Activated B cell treated with CpG ODN at 0.5 μM for 24 hours (primary cell): ENCODE results near the gene ENPP3. TPM values are rescaled to one million over a fixed set of nuclear protein-coding genes. Genes with fewer than 3 reads are reported as not detected.

ENCODE experiments used
- ATAC-seq: fragments of 200-7000 bp; cut with Tn5 transposase; one replicate; pipeline ENCODE4 v1.10.0; 2021; ENCODE audit warnings: low read depth, mild to moderate bottlenecking, moderate library complexity
- CTCF ChIA-PET: fragments of 350-600 bp; sonication (Branson Sonifier 250); formaldehyde crosslinking; loops from one replicate; lab custom pipeline; 2021; ENCODE audit warnings: antibody characterized with exemption; lab: Charles Lee
- POLR2A ChIA-PET: fragments of 350-600 bp; sonication (Branson Sonifier 250); formaldehyde crosslinking; loops from one replicate; lab custom pipeline; 2021; ENCODE audit warnings: antibody characterized with exemption; lab: Charles Lee
- DNase-seq: peaks from one replicate; pipeline ENCODE4 v3.0.0; 2022
- H3K27ac Mint-ChIP-seq: one replicate; pipeline ENCODE4 v1.8.0; 2020; ENCODE audit warnings: mixed read lengths
- H3K27me3 Mint-ChIP-seq: one replicate; pipeline ENCODE4 v1.8.0; 2021; ENCODE audit warnings: mixed read lengths
- H3K36me3 Mint-ChIP-seq: one replicate; pipeline ENCODE4 v1.8.0; 2021; ENCODE audit warnings: low read depth, mixed read lengths
- H3K4me1 Mint-ChIP-seq: one replicate; pipeline ENCODE4 v1.8.0; 2021; ENCODE audit warnings: mixed read lengths
- H3K4me3 Mint-ChIP-seq: one replicate; pipeline ENCODE4 v1.8.0; 2020; ENCODE audit warnings: mild to moderate bottlenecking, mixed read lengths
- H3K9me3 Mint-ChIP-seq: one replicate; pipeline ENCODE4 v1.8.0; 2020; ENCODE audit warnings: mixed read lengths
- CTCF ChIP-seq: fragments of 200-600 bp; IDR thresholded peaks from one replicate; pipeline ENCODE4 v1.8.0; 2022; ENCODE audit warnings: antibody characterized with exemption, mild to moderate bottlenecking
- intact Hi-C: fragments of 100-400 bp; cut with micrococcal nuclease; formaldehyde crosslinking; loops from one replicate; pipeline ENCODE4 v1.15.1; 2024
- total RNA-seq: library from RNA; stranded (reverse); gene quantifications from 2 replicates; pipeline ENCODE4 v1.2.3, GENCODE V29; 2022

Gene ENPP3
- total RNA-seq, 1 donor from 2014 or later: 0.29 TPM

GRCh38 chr6:131644921-131645320 lies 7.8 kb downstream of the ENPP3 start:
- Mint-ChIP-seq H3K4me3 (no peak overlapping the region), H3K9me3 (no peaks in the 10 kb centered on the region), H3K27me3 (peaks cover 6% of the 10 kb centered on the region), H3K27ac (no peak overlapping the region), H3K36me3 (no peaks in the 10 kb centered on the region), H3K4me1 (no peaks in the 10 kb centered on the region)
- intact Hi-C loops: no loop called here
- ATAC-seq (no peak), DNase-seq (no peak)
- CTCF ChIA-PET: no interaction called here
- TF ChIP-seq CTCF: no peak
- POLR2A ChIA-PET: no interaction called here

- intact Hi-C loops: no loop called here
- no peaks in the 10 kb centered on the region for H3K9me3 Mint-ChIP-seq
- POLR2A ChIA-PET: interaction anchor here (0.6 kb wide), 2 partner anchors 31 to 37 kb away, joined by 3 to 5 read pairs; no protein-coding TSS in a partner anchor
- CTCF ChIA-PET: no interaction called here
- H3K27ac Mint-ChIP-seq: no peak overlapping the region
- no peak for TF ChIP-seq CTCF
- DNase-seq: no peak
- no peak overlapping the region for H3K4me3 Mint-ChIP-seq
- no peak for ATAC-seq
- no peaks in the 10 kb centered on the region for H3K36me3 Mint-ChIP-seq
- no peaks in the 10 kb centered on the region for H3K4me1 Mint-ChIP-seq
- H3K27me3 Mint-ChIP-seq: peaks cover 6% of the 10 kb centered on the region
Observed at GRCh38 chr6:131645846-131646245, 8.7 kb downstream of the ENPP3 start.

- ATAC-seq (no peak), DNase-seq (no peak)
- peaks cover 6% of the 10 kb centered on the region for H3K27me3 Mint-ChIP-seq
- H3K36me3 Mint-ChIP-seq: no peaks in the 10 kb centered on the region
- no peaks in the 10 kb centered on the region for H3K9me3 Mint-ChIP-seq
- H3K27ac Mint-ChIP-seq: no peak overlapping the region
- no peaks in the 10 kb centered on the region for H3K4me1 Mint-ChIP-seq
- H3K4me3 Mint-ChIP-seq: no peak overlapping the region
- TF ChIP-seq CTCF: no peak
- intact Hi-C loops: no loop called here
- ChIA-PET CTCF (no interaction called here), POLR2A (interaction anchor here (0.6 kb wide), 2 partner anchors 30 to 37 kb away, joined by 3 to 5 read pairs; no protein-coding TSS in a partner anchor)
Observed at GRCh38 chr6:131646249-131646670, 9.2 kb downstream of the ENPP3 start.

- ATAC-seq (no peak), DNase-seq (no peak)
- no peaks in the 10 kb centered on the region for H3K9me3 Mint-ChIP-seq
- intact Hi-C loops: no loop called here
- no peak overlapping the region for H3K4me3 Mint-ChIP-seq
- TF ChIP-seq CTCF: no peak
- peaks cover 6% of the 10 kb centered on the region for H3K27me3 Mint-ChIP-seq
- CTCF ChIA-PET: no interaction called here
- POLR2A ChIA-PET: interaction anchor here (0.7 kb wide), 1 partner anchor 21 kb away, joined by 3 read pairs; no protein-coding TSS in a partner anchor
- H3K27ac Mint-ChIP-seq: no peak overlapping the region
- peaks cover 5% of the 10 kb centered on the region for H3K4me1 Mint-ChIP-seq
- H3K36me3 Mint-ChIP-seq: no peaks in the 10 kb centered on the region
Observed at GRCh38 chr6:131651782-131652181, 14.7 kb downstream of the ENPP3 start.

- Mint-ChIP-seq H3K4me1 (peaks cover 5% of the 10 kb centered on the region), H3K27ac (no peak overlapping the region), H3K27me3 (peaks cover 6% of the 10 kb centered on the region), H3K9me3 (no peaks in the 10 kb centered on the region), H3K4me3 (no peak overlapping the region), H3K36me3 (no peaks in the 10 kb centered on the region)
- CTCF ChIA-PET: no interaction called here
- intact Hi-C loops: no loop called here
- ATAC-seq (no peak), DNase-seq (no peak)
- POLR2A ChIA-PET: no interaction called here
- no peak for TF ChIP-seq CTCF
Observed at GRCh38 chr6:131652472-131652871, 15.4 kb downstream of the ENPP3 start.
